ENCODE data around the gene CXXC5. TPM values are rescaled to one million over a fixed set of nuclear protein-coding genes. Genes with fewer than 3 reads are reported as not detected.

The CXXC5 gene
- total RNA-seq, 1 donor from 2014 or later = 93.9 TPM

DNA sequence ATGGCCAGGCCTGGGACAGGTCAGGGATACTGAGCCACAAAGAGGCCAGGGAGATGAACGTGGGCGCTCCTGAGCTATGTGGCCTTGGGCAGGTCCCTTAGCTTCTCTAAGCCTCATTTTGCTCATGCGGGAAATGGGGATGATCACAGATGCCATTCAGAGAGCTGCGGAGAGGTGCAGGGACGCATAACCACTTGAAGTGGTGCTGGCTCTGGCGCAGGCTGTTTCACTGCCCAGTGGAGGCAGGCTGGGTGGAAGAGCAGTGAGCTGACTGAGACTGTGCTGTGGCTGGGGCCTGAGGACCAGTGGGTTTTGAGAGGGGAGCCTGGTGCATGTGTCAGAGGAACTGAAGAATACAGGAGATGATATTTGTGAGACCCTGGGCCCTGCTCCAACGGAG, 18.4 kb downstream of the CXXC5 start:
- DNase-seq = no peak

DNA sequence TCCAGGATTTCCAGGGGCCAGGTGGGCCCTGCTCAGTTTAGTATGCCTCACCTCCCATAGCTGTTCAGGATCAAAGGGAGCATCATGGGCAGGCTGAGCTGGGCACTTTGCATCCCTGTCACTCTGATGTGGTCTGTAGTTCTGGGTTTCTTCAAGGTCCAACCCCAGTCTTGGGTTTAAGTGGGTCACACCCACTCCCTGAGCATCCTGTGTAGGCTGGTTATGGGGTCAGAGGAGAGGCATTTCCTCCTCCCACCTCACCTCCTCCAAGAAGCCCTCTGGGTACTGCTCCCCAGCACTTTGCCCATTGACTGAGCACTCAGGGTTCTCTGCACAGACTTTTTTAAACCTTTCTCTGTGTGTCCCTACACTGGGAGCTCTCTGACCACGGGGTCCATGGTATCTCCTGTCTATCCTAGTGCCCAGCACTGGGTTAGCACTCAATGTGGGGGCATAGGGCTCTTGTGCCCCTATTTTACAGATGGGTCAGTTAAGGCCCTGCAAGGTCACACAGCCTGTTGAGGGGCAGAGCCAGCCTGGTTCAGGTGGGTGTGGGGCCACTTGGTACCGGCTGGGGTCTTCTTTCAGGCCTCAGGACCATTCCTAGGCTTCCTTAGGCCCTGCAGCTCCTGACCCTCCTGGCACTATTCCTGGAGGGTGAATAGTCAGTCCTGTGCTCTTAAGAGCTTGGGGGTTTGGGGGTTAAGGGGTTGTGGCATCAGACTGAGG, 19.0 kb downstream of the CXXC5 start:
- DNase-seq = no peak

DNA sequence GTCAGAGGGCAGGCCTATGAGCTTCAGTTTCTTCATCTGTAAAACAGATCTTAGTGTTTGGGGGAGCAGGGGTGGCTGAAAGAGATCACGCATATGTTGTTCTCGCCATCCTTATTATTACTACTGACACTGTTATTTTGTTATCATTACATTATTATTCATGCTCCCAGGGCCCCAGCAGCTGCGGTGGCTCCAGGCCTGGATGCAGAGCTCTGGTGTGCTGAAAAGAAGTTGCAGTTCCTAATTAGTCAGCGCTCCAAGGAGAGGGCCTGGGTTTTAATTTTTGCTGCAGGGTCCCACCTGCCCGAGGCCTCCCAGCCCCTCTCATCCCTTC, 19.5 kb downstream of the CXXC5 start:
- peak; percentile 57 for DNase-seq

DNA sequence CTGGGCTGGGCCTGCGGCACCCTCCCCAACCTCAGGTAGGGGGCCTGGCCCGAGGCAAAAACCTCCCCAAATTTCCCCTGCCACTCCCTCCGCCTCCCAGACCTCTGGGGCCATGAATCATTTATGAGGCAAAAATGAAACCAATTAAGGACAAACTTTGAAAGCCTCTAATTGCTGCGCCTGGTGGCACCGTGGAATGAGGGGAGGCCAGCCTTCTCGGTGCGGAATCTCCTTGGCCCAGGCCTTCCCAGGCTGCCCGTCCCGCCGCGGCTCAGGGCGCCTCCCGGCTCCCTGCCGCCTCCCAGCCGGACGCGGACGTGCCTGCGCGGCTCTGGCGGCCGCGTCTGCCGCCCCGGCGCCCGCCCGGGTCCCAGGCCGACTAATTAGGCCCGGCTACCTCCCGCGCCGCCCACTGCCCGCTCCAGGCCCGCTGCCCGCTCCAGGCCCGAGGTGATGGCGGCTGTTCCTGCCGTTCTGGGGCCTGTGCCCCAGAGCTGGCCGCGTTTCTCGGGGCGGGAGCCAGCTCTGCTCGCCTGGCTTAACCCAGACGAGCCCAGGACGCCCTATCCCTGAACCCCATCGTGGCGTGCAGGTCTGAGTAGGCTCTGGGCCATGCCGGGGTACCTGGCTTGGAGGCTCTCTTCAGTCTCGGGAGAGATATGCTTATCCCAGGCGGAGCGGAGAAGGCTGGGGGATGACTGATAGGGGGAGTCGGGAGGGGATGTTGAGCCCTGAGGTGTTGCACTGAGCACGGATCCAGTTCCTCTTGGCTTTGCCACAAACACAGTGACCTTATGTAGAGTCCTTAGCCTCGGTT, 20.1 kb downstream of the CXXC5 start:
- peak; percentile 75 for DNase-seq

DNA sequence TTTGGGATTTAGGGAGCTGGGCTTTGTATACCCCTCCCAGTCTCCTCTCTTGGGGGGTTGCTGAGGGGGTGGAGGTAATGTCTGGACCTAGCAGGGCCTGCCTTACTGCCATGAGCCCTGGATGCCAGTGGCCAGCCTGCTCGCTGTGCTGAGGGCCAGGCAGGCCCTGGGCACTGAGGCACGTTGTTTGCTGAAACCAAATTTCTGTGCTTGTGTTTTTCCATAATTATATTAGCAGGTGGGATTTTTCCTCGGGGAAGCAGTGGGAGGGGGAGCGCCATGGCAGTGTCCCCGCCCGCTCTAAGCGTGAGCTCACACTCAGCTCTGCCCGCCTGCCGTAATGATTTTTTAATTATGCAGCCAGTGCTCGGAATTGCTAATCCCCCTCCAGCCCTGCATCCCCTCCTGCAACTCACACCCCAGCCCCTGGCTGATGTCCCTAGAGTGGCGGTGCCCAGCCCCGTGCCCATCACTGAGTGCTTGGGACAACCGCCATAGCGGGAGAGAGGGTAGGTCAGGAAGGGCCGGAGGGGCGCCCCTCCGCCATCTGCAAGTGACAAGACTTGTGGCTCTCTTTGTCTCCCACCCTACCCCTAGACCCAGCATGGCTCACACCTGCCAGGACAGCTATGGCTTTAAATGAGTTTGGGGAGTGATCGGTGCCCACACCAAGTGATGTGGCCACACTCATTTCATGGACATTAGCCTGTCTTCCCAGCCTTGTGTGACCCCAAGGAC, 20.9 kb downstream of the CXXC5 start:
- DNase-seq = no peak

DNA sequence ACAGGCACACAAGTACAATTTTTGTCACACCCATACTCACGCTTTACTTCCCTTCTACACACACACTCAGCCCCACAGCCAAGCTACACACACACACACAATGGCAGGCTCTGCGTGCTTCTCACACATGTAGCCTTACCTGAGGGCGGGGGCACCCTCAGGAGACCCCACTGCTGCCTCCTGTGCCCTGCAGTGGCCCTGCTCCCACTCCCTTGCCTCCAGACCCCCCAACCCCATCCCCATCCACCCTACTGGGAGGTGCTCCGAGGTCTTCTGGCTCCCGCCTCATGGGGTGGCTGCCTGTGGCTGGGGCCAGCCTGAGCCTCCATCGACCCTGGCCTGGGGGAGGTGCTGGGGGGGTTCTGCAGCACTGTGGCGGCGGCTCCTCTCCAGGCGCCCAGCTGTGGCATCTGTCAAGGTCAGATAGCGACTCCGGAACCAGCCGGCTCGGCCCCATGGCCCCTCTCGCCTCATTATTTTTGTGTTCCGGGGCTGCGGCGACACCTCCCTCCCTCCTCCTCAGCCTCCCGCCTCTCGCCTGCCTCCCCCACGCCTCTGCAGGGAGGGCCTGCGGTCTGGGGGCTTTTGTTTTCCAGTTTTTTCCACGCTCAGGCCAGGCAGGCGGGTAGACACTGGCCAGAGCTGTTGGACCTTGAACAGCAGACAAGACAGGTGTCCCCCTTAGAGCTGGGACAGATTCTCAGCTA, 21.7 kb downstream of the CXXC5 start:
- DNase-seq = peak; percentile 72

DNA sequence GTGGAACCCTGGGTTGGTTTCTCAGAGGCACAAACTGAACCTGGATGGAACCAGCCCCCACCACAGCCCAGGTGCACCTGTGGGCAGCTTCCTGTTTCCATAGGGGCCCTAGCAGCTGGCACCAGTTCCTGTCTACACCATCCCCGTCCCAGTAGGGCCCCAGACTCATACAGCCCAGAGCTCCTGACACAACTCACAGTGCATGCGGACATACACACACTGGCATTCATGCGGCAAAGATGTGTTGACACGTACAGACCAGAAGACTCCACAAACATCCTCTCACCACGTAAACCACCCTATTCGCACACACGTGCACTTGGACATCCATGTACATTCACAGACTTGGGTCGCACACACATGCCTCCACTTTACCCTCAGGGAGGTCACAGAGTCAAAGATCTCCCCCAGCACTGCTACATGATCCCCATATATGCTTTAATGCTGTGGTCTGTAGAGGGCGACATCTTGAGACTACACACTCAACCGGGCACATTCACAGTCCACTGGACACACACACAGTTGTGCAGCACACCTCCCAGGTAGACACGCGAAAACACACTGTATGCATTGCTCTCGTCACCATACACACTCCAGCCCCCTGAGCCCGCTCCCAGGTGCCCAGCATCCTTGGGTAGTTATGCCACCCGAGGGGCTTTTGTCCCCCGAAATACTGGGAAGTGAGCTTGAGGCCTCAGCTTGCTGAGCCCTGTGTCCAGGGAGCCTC, 22.4 kb downstream of the CXXC5 start:
- DNase-seq = no peak

DNA sequence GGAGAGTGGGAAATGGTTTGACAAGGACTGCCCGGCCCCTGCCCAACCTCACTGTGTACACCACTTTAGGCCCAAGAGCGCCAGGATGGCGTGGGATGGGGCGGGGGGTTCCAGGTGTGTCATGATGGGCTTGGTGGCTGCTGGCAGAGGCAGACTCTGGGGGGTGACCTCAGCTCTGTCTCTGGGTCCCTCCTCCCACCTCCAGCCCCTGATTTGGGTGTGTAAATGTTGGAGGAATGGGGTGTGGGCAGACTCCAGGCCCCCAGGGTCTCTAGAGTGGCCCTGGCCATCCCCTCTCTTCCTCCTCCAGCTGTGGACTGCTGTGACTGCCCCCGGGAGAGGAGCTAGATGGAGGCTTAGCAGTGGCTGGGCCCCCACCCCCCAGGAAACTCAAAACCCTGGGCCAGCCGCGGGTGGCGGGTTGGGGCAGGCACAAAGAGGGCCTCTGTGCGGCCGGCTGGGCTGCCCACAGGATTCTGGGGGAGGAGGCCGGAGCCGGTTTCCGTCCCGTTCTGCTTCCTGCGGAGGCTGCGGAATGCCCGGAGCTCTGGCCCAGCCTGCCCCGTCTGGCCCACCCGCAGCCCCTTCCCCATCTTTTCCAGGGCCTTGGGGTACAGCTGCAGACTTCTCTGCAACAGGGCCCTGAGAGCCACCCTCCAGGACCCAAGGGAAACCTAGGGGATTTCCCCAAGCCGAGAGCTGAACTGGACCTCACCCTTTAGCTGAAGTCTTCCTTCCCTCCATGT, 23.1 kb downstream of the CXXC5 start:
- peak; percentile 80 for DNase-seq

DNA sequence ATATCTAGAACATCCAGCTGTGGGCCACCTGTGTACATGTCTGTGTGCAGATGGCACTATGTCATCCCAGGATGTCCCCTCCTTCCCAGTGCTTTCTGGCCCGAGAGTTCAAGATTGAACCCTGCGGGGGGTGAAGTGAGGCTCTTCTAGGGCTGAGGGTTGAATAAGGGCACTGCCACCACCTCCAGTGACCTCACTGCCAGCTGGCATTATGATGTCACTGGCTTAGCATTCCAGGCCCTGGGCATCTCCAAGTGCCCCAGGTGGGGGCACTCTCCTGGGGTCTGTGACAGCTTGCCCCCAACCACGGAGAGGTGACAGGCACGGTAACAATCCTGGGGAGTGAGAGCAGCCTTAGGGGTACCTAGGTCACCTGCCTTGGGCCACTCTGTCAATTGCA, 27.1 kb downstream of the CXXC5 start:
- DNase-seq = no peak

DNA sequence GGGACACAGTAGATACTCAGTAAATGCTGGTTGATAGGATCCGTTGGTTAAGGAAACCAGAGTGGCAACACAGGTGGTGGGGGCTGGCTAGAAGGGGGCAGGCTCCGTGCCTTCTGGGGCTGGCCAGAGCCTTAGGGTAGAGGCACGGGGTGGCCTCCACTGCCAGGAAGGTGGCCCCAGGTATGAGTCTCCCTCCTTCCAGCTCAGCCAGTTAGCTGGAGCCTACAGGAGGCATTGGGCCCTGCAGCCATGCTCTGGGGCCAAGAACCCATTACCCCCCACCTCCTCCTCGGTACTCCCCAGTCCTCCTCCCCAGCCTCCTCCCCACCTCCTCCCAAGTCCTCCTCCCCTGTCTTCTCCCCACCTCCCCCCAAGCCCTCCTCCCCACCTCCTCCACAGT, 27.7 kb downstream of the CXXC5 start:
- DNase-seq = no peak

DNA sequence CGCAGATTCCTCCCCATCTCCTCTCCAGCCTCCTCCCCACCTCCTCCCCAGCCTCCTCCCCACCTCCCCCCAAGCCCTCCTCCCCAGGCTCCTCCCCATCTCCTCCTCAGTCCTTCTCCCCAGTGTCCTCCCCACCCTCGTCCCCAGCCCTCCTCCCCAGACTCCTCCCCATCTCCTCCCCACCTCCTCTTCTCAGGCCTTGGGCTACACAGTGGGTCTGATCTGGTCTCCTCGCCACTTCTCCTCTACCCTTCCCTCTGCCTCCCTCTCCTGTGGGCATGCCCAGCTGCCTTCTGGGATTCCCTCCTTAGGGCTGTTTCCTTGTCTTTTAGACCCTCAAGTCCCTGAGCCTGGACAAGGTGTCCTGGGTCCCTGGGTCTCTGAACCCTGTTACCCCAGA, 28.3 kb downstream of the CXXC5 start:
- DNase-seq = no peak

DNA sequence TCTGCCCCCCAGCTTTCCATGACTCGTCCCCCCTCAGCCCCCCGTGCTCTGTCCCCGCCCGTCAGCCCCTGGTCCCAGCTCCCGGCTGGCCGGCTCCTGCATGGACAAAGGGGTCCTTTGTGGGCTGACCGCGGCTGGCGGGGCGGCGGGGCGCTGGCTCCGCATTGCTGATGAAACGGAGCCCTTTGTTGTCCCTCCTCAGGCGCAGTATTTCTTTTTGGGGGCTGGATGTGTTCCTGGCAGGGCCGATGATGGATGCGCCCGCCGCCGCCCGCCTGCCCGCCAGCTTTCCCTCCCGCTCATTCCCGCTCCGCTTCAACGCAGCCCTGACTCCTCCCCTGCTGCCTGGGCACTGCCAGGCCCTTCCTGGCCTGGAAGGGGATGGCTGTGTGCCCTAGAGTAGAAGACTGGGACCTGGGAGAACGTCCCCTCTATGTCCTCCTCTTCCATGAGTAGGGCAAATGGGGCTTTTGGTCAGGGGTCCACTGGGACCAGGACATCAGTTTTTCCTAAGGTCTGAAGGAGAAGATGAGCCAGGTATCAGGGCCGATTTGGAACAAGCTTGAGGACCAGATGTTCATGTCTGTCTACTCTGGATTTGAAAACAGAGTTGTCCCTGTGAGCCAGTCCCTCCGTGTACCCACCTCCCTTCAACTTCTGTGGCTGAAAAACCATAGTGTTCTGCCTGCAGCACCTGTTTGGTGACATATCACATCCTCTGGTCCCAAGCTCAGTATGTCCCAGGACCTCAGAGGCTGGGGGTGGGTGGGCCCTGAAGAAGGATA, 29.0 kb downstream of the CXXC5 start:
- peak; percentile 74 for DNase-seq

DNA sequence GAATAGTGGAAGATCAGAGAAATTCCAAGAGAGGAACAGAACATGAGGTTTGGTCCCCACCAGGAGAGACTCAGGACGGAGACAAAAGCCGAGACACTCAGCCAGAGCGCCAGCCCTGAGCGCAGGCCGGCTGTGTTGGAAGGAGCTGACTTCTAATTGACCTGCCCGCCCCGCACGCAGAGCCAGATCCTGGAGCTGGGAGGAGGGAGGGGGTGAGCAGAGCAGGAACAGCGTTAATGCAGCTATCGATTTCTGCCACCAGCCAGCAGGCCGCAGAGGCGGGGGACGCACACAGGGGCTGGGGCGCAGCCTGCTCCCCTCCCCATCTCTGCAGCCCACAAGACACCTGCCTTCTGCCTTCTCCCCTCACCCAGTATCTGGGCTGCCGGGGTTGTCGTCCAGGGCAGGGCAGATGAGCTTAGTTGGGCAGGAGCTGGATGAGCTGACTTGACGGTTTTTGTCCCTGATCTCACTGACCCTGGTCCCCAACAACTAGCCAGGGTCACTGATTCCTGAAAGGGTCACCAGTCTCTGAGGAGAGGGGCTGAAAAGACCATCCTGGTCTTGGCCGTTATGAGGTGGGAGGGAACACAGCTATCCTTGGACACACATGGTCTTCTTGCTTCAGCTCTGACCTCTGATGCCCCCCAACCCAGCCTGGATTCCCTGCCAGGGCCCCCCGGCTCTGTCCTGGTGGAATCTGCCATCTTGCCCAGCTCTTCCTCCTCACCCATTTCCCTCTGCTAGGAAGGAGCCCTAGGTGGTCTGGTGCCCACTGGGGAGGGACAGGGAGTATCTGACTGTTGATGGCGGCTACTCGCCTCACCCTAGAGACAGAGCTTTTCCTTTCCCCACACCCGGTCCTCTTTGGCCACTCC, 29.8 kb downstream of the CXXC5 start:
- DNase-seq = peak; percentile 82

DNA sequence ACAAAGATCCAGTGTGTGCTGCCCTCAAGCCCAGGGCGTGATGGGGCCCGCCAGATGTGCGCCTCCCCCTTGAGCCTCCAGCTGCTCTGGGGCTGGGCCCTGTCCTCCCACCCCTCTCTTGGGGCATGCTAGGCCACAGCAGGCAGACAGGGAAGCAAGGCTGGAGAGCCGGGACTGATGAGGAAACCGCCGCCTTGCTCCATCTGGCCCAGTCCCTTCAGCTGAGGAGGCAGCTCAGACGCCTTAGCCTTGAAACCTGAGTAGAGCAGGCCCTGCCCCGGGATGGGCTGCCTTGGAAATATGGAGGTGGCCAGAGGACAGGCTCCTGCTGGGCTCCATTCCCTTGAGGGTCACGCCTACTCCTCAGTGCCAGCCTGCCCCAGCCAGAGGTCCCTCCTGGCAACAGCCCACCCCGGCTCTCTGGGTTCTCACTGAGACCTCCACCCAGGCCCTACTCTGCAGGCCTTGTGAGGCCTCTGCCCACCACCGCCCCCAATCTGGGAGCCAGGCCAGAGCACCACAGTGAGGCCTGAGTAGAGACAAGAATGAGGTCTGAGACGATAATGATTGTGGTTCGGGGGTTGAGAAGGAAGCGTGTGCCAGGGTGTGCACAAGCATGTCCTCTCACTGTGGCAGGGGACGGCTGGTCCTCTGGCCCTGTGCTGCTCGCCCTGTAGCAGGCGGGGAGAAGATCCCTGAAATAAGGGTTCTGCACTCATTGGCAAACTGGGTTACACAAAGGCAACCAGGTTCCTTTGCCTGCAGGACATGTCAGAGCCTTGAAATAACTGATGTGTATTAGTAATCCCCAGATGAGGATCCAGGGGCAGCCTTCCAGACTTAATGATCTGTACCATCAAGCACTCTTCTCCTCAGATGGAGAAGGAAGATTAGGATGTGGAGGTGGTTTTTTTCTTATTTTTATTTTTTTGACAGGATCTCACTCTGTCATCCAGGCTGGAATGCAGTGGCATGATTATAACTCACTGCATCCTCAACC, 30.9 kb downstream of the CXXC5 start:
- no peak for DNase-seq

DNA sequence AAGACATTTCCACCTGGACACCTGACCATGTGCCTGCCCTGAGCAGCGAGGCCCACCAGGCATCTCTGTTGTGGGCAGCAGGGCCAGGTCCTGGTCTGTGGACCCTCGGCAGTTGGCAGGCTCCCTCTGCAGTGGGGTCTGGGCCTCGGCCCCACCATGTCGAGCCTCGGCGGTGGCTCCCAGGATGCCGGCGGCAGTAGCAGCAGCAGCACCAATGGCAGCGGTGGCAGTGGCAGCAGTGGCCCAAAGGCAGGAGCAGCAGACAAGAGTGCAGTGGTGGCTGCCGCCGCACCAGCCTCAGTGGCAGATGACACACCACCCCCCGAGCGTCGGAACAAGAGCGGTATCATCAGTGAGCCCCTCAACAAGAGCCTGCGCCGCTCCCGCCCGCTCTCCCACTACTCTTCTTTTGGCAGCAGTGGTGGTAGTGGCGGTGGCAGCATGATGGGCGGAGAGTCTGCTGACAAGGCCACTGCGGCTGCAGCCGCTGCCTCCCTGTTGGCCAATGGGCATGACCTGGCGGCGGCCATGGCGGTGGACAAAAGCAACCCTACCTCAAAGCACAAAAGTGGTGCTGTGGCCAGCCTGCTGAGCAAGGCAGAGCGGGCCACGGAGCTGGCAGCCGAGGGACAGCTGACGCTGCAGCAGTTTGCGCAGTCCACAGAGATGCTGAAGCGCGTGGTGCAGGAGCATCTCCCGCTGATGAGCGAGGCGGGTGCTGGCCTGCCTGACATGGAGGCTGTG, 32.4 kb downstream of the CXXC5 start:
- DNase-seq = no peak

DNA sequence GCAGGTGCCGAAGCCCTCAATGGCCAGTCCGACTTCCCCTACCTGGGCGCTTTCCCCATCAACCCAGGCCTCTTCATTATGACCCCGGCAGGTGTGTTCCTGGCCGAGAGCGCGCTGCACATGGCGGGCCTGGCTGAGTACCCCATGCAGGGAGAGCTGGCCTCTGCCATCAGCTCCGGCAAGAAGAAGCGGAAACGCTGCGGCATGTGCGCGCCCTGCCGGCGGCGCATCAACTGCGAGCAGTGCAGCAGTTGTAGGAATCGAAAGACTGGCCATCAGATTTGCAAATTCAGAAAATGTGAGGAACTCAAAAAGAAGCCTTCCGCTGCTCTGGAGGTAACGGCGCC, 32.9 kb downstream of the CXXC5 start:
- no peak for DNase-seq

DNA sequence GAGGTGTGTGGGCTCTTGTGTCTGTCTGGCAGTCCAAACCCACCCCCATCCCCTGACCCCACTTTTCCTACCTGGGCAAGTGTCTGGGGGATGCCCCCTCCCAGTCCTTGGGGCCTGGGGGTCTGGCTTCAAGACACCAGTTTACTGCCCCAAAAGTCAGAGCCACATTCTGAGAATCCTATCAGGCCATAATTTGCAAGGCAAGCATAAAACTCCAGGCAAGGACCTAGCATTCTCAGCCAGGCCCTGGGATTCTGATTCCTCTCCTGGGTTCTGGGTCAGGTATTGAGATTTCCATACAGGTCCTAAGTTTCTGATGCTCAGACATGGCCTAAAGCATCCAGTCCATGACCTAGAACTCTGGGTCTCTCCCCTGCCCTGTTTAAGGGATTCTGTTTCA, 33.3 kb downstream of the CXXC5 start:
- no peak for DNase-seq
